ENCODE results near the gene PTPRN2. TPM values are rescaled to one million over a fixed set of nuclear protein-coding genes. Genes with fewer than 3 reads are reported as not detected.

PTPRN2 gene
- total and polyA plus RNA-seq, 9 of the 15 experiments (the other 6 are each of a cell fraction or from before 2014, with no cell fraction given): not detected

DNA sequence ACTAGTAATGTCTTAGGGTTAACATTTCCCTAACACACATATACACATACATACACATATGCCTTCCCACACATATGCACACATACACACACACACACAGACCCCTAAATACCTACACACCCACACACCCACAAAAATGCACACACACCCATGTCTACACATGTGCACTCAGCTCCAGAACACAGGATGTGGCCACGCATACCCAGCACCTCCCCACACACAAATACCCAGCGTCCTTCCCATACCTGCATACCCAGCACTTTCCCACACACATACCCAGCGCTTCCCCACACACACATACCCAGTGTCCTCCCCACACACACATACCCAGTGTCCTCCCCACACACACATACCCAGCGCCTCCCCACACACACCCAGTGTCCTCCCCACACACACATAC lies 715.9 kb downstream of the PTPRN2 start (continued):
- TF ChIP-seq ZNF668 (CRISPR knock-in tag; IDR thresholded peaks at IDR 0.05): no peak
- TF ChIP-seq NONO (IDR thresholded peaks at IDR 0.05; ENCODE audit: low read depth in 2 of 2, low read length in 1 of 2): no peak

DNA sequence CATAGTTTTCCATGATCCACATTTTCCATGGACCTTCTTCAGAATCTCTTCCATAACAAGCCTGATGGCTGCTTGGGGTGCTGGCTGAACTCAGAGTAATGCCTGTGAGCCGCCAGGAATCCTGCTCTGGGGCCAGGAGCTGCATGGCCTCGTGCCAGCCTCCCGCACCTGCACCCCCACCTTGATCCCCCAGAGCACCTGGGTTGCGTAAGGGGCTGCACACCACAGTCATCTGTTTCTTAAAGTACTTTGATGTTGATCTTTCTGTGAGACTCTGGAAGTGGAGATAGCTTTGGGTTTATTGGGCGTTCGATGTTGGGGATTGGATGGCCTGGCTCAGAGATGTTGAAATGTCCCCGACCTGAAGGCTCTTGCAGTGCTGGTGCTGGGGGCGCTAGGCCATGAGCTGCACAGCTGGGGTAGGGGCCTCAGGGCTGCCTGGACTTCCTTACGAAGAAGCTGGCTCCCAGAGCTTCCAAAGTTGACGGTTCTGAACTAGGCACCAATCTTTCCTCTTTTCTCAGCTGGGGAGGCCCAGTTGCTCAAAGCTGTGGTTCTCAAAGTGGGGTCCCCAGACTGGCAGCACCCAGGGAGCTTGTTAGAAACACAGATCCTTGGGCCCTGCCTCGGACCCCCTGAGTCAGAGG lies 716.9 kb downstream of the PTPRN2 start:
- peaks cover 21 to 56% of the 10 kb centered on the region in 2 experiments for H3K27me3 ChIP-seq (ENCODE audit: control insufficient read depth in 2 of 2, insufficient read depth in 2 of 2, low read length in 2 of 2)
- peaks cover 11% of the 10 kb centered on the region for H4K20me1 ChIP-seq (replicated peaks; ENCODE audit: control insufficient read depth, insufficient read depth, low read length)
- TF ChIP-seq, protein P1, sequence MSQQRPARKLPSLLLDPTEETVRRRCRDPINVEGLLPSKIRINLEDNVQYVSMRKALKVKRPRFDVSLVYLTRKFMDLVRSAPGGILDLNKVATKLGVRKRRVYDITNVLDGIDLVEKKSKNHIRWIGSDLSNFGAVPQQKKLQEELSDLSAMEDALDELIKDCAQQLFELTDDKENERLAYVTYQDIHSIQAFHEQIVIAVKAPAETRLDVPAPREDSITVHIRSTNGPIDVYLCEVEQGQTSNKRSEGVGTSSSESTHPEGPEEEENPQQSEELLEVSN (IDR thresholded peaks at IDR 0.05; ENCODE audit: borderline replicate concordance in 1 of 2, extremely low read depth in 1 of 2, insufficient read depth in 1 of 2, insufficient read length in 1 of 2, low read depth in 1 of 2, low read length in 1 of 2, poor library complexity in 1 of 2, severe bottlenecking in 1 of 2): no peak
- TF ChIP-seq ZNF311 (CRISPR knock-in tag; IDR thresholded peaks at IDR 0.05) (no peak), ZZZ3 (IDR thresholded peaks at IDR 0.05) (no peak), COPS2 (conservative IDR thresholded peaks at IDR 0.05) (no peak), PCBP2 (IDR thresholded peaks at IDR 0.05; ENCODE audit: low read depth, low read length, poor library complexity, severe bottlenecking) (no peak), SMAD3 (CRISPR knock-in tag; conservative IDR thresholded peaks at IDR 0.05) (no peak), MCM5 (IDR thresholded peaks at IDR 0.05; ENCODE audit: low read depth) (no peak)
- ChIA-PET POLR2A (no interaction called here), CTCF (ENCODE audit: low intra/inter-chr PET ratio) (no interaction called here)
- no peak overlapping the region for H3K4me3 ChIP-seq
- H3K9me1 ChIP-seq (ENCODE audit: control insufficient read depth, insufficient read depth, low read length): no peaks in the 10 kb centered on the region
- H3K79me2 ChIP-seq (ENCODE audit: control insufficient read depth, insufficient read depth, low read length): no peaks in the 10 kb centered on the region
- no peak overlapping the region for H3K9ac ChIP-seq (ENCODE audit: insufficient read depth in 1 of 2, low read depth in 2 of 2, low read length in 2 of 2)
- no peak overlapping the region for H3K4me2 ChIP-seq (ENCODE audit: insufficient read depth, low read length)
- no peaks in the 10 kb centered on the region for H3K36me3 ChIP-seq (ENCODE audit: control insufficient read depth, insufficient read depth, low read length)
- 2% methylated on average over 11 of the region's 11 CpGs for WGBS (ENCODE audit: insufficient coverage, low coverage, missing lambda C conversion rate)
- H3K4me1 ChIP-seq (replicated peaks in 1 of 2; ENCODE audit: control insufficient read depth in 2 of 2, insufficient read depth in 2 of 2, low read length in 2 of 2): peaks cover 0 to 8% of the 10 kb centered on the region in 2 experiments; a peak in 2 of 5 replicates
- ATAC-seq (no peak), DNase-seq (ENCODE audit: extremely low read depth in 1 of 4, low spot score in 3 of 4) (no peak), FAIRE-seq (no peak)
- H2AFZ ChIP-seq (ENCODE audit: low read depth, low read length): no peak overlapping the region
- in situ Hi-C loops (cut with MboI): no loop called here
- BruUV-seq (replicated peaks): no TSS peak
- intact Hi-C loops (cut with micrococcal nuclease): no loop called here
- H3K27ac ChIP-seq (ENCODE audit: extremely low read depth, low read depth, low read length): no peak overlapping the region
- H3K9me3 ChIP-seq (replicated peaks; ENCODE audit: control insufficient read depth, insufficient read depth, low read depth, low read length): no peaks in the 10 kb centered on the region
